Endodermal cell (in vitro differentiated cells): ENCODE data around the gene MRRF. TPM values are rescaled to one million over a fixed set of nuclear protein-coding genes. Genes with fewer than 3 reads are reported as not detected.

ENCODE experiments used
- DNase-seq: peaks from one replicate; pipeline ENCODE4 v3.0.0-alpha.2; 2017
- H3K27ac ChIP-seq: 2 replicates; pipeline ENCODE4 v1.5.1; 2013; ENCODE audit warnings: mild to moderate bottlenecking, low read depth, low read length, moderate library complexity
- H3K27me3 ChIP-seq: 2 replicates; pipeline ENCODE4 v1.6.1; 2013; ENCODE audit warnings: mild to moderate bottlenecking, low read length, moderate library complexity; ENCODE audit not compliant: insufficient read depth, control insufficient read depth, poor library complexity, severe bottlenecking
- H3K36me3 ChIP-seq: 2 replicates; pipeline ENCODE4 v1.7.0; 2013; ENCODE audit warnings: mild to moderate bottlenecking, low read length, moderate library complexity; ENCODE audit not compliant: control insufficient read depth, insufficient read depth
- H3K4me1 ChIP-seq: one replicate; pipeline ENCODE4 v1.7.0; 2013; ENCODE audit warnings: low read length; ENCODE audit not compliant: control insufficient read depth, insufficient read depth
- H3K4me3 ChIP-seq: 2 replicates; pipeline ENCODE4 v1.5.1; 2013; ENCODE audit warnings: mild to moderate bottlenecking, low read length, moderate library complexity
- H3K9ac ChIP-seq: 2 replicates; pipeline ENCODE4 v1.6.1; 2013; ENCODE audit warnings: mild to moderate bottlenecking, low read length, moderate library complexity; ENCODE audit not compliant: poor library complexity, severe bottlenecking; ENCODE audit errors: extremely low read depth
- H3K9me3 ChIP-seq: 2 replicates; pipeline ENCODE4 v1.6.1; 2013; ENCODE audit warnings: mild to moderate bottlenecking, low read length, moderate library complexity; ENCODE audit not compliant: control insufficient read depth
- H3K27ac Mint-ChIP-seq: 2 replicates; pipeline ENCODE4 v1.8.0; 2020; ENCODE audit warnings: mixed read lengths
- H3K27me3 Mint-ChIP-seq: 2 replicates; pipeline ENCODE4 v1.8.0; 2021; ENCODE audit warnings: mild to moderate bottlenecking, mixed read lengths; ENCODE audit not compliant: insufficient read depth
- H3K36me3 Mint-ChIP-seq: 2 replicates; pipeline ENCODE4 v1.8.0; 2020; ENCODE audit warnings: low read depth, mixed read lengths
- H3K4me1 Mint-ChIP-seq: 2 replicates; pipeline ENCODE4 v1.8.0; 2020; ENCODE audit warnings: mixed read lengths
- H3K4me3 Mint-ChIP-seq: 2 replicates; pipeline ENCODE4 v1.8.0; 2020; ENCODE audit warnings: mild to moderate bottlenecking, moderate library complexity, mixed read lengths
- H3K9me3 Mint-ChIP-seq: 2 replicates; pipeline ENCODE4 v1.8.0; 2020; ENCODE audit warnings: mild to moderate bottlenecking, mixed read lengths
- WGBS, 2 experiments: methylation state at CpG; one replicate each; pipeline versions ENCODE4 v1.1.5 to v1.1.7; 2013; ENCODE audit warnings: missing lambda C conversion rate in 2 of 2, mixed read lengths in 1 of 2; ENCODE audit not compliant: insufficient coverage in 1 of 2, insufficient read length in 1 of 2; 5-methylcytosine and 5-hydroxymethylcytosine counted together
- total RNA-seq, 2 donors: library from RNA; stranded (reverse); fragmentation: NEBNext Ultra II Directional in 1 of 2; extraction: Animal tissue kit (Norgen Biotek cat#: 25700) in 1 of 2; gene quantifications; 2 replicates in 1 of 2; 3 replicates in 1 of 2; pipeline ENCODE4 v1.2.1, GENCODE V29; 2021
- TF ChIP-seq, protein P1 (sequence below): fragments of 200-600 bp; sonication (generic); conservative IDR thresholded peaks from 2 replicates; pipeline ENCODE4 v1.5.0; 2021; ENCODE audit warnings: antibody characterized with exemption, mild to moderate bottlenecking

MRRF gene
- total RNA-seq, 2 donors from 2014 or later = 25.8 to 27.6 TPM

DNA sequence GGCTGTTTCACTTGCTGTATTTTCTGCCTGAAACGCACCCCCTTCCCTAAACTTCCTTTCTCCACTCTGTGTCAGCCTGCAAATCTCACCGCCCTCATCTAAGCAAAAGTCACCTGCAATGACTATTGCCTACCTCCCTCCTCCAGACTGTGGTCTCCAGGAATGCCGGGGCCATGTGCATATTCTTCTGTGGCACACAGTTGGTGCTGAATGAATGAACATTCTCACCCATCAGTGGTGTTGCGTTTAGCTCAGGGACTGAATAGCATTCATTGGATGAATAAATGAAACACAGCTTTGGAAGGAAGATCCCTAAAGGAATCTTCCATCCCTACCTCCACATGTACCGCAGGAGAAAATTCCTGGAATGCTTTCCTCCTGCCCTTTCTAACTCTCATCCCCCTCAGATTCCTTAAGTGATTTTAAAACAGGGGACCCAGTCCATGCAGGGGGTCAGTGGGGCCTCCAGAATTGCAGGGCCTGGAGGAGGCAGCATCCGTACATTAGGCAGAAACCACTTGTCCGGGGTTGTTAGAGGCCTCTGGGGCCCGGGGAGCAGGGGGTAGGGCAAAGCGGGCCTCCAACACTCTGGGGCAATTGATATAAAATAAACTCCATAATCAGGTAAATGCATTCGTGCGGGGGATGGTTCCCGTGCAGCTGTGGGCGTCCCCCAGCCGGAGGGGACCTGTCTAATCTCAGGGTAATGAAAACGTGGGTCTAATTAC, 77.8 kb downstream of the MRRF start:
- Histone ChIP-seq H3K27me3 (peaks cover 23% of the 10 kb centered on the region), H3K36me3 (no peaks in the 10 kb centered on the region), H3K4me1 (no peaks in the 10 kb centered on the region), H3K9me3 (no peaks in the 10 kb centered on the region), H3K9ac (no peak overlapping the region), H3K4me3 (no peak overlapping the region), H3K27ac (no peak overlapping the region)
- Mint-ChIP-seq H3K4me3 (no peak overlapping the region), H3K36me3 (no peaks in the 10 kb centered on the region), H3K27ac (no peak overlapping the region), H3K9me3 (no peaks in the 10 kb centered on the region), H3K27me3 (peaks cover 33% of the 10 kb centered on the region), H3K4me1 (peaks cover 5% of the 10 kb centered on the region)
- TF ChIP-seq, protein P1, sequence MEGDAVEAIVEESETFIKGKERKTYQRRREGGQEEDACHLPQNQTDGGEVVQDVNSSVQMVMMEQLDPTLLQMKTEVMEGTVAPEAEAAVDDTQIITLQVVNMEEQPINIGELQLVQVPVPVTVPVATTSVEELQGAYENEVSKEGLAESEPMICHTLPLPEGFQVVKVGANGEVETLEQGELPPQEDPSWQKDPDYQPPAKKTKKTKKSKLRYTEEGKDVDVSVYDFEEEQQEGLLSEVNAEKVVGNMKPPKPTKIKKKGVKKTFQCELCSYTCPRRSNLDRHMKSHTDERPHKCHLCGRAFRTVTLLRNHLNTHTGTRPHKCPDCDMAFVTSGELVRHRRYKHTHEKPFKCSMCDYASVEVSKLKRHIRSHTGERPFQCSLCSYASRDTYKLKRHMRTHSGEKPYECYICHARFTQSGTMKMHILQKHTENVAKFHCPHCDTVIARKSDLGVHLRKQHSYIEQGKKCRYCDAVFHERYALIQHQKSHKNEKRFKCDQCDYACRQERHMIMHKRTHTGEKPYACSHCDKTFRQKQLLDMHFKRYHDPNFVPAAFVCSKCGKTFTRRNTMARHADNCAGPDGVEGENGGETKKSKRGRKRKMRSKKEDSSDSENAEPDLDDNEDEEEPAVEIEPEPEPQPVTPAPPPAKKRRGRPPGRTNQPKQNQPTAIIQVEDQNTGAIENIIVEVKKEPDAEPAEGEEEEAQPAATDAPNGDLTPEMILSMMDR = no peak
- WGBS, 2 experiments = 68 to 81% methylated on average over 10 to 15 of the region's 15 CpGs
- DNase-seq = no peak

DNA sequence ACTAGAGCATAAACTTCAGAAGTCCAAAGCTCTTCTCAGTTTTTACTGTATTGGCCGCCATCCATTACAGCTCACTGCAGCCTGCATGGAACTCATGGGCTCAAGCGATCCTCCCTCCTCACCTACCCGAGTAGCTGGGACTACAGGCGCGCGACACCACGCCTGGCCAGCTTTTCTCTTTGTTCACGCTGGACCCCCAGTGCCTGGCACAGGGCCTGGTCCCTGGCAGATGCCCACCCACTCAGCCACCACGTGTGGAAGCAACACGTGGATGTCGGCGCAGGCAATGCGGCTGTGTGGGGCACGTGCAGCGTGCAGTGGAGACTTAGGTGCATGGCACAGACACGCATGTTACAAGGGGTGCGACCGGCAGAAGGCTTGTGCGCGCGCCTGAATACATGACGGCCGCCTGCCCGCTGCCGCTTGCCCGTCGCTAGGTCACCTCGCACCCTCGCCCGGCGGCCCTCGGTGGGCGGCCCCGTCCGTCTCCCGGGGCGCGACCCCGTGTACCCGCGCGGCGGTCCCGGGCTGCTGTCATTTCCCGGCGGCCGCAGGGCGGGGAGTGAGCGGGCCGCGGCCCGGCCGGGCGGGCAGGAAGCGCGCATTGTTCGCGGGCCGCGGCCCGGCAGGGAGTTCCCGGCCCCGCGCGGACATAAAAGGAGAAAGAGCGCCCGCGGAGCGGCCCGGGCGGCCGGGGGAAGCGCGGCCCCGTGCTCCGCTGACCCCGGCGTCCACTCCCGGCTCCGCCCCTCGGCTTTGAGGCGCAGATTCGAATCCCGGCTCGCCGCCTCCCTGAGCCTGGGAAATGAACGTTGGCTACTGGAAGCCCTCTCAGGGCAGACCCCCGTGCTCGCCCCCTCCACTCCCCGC, 82.0 kb downstream of the MRRF start:
- Mint-ChIP-seq H3K27me3 (peaks cover 47% of the 10 kb centered on the region), H3K9me3 (no peaks in the 10 kb centered on the region), H3K4me3 (peak overlapping the region; percentile 69), H3K36me3 (no peaks in the 10 kb centered on the region), H3K27ac (no peak overlapping the region), H3K4me1 (peaks cover 4% of the 10 kb centered on the region)
- Histone ChIP-seq H3K9me3 (no peaks in the 10 kb centered on the region), H3K4me1 (no peaks in the 10 kb centered on the region), H3K27ac (no peak overlapping the region), H3K27me3 (peaks cover 48% of the 10 kb centered on the region), H3K36me3 (no peaks in the 10 kb centered on the region), H3K9ac (peak overlapping the region; percentile 42), H3K4me3 (peak overlapping the region; percentile 81)
- 2 to 3% methylated on average over 31 to 90 of the region's 90 CpGs for WGBS, 2 experiments
- peak; percentile 82 for DNase-seq
- TF ChIP-seq, protein P1 = no peak

DNA sequence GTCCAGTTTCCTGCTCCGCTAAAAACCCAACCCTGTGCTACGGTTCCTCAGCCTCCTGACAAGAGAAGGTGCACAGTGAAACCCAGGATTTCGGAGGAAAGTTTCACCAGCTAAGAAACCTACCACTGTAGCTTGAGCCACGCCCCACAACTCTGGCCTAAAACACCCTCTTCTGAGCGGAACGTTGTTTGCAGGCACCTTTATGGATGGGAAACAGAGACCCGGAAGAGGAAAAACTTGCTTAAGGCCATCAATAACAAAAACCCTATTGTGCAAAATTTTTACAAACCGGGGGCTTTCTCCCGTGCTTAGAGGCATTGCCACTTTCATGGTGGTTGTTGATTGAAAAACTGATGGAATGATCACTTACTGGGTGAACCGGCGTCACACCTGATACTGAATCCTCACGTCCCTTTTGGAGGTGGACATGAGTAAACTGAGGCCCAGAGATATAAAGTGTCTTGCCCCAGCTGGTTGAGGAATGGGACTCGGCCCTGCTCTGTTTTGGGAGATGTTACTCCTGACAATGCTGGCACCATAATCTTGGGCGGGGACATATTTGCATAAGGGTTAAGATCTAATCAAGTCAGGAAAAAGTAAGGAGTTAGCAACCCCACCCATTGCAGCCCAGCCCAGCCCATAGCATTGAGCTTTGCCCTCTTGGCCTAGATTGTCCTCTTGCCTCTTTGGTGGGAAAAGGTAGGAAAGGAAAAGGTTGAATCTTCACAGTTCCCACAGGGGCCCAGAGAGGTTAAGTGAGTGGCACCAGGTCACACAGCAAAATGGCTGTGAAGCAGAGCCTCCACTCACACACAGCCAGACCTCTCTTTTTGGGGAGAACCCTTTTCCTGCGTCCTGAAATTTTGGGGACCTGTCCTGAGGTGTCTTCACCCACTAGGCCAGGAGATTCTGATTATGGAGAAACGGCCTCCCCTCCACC, 82.9 kb downstream of the MRRF start:
- H3K36me3 Mint-ChIP-seq = no peaks in the 10 kb centered on the region
- H3K27me3 ChIP-seq = peaks cover 48% of the 10 kb centered on the region
- H3K27me3 Mint-ChIP-seq = peaks cover 47% of the 10 kb centered on the region
- H3K9ac ChIP-seq = peak overlapping the region; percentile 42
- H3K27ac ChIP-seq = no peak overlapping the region
- WGBS, 2 experiments = 48 to 64% methylated on average over 5 to 16 of the region's 16 CpGs
- H3K4me1 ChIP-seq = no peaks in the 10 kb centered on the region
- TF ChIP-seq, protein P1 = no peak
- no peaks in the 10 kb centered on the region for H3K36me3 ChIP-seq
- no peaks in the 10 kb centered on the region for H3K4me1 Mint-ChIP-seq
- H3K4me3 Mint-ChIP-seq = peak overlapping the region; percentile 69
- peak overlapping the region; percentile 81 for H3K4me3 ChIP-seq
- H3K9me3 Mint-ChIP-seq = peaks cover under 1% of the 10 kb centered on the region
- peaks cover 1% of the 10 kb centered on the region for H3K9me3 ChIP-seq
- no peak overlapping the region for H3K27ac Mint-ChIP-seq
- peak; percentile 37 for DNase-seq
